Measurements from ENCODE around the gene LDB2.

GRCh38 chr4:16687845-16688244 is 210.6 kb downstream of the LDB2 start:
- TF ChIP-seq, protein P1, sequence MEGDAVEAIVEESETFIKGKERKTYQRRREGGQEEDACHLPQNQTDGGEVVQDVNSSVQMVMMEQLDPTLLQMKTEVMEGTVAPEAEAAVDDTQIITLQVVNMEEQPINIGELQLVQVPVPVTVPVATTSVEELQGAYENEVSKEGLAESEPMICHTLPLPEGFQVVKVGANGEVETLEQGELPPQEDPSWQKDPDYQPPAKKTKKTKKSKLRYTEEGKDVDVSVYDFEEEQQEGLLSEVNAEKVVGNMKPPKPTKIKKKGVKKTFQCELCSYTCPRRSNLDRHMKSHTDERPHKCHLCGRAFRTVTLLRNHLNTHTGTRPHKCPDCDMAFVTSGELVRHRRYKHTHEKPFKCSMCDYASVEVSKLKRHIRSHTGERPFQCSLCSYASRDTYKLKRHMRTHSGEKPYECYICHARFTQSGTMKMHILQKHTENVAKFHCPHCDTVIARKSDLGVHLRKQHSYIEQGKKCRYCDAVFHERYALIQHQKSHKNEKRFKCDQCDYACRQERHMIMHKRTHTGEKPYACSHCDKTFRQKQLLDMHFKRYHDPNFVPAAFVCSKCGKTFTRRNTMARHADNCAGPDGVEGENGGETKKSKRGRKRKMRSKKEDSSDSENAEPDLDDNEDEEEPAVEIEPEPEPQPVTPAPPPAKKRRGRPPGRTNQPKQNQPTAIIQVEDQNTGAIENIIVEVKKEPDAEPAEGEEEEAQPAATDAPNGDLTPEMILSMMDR (IDR thresholded peaks at IDR 0.05) = no peak
- no peak for TF ChIP-seq EZH2 (IDR thresholded peaks at IDR 0.05; ENCODE audit: borderline replicate concordance, insufficient read depth, low read depth, low read length, poor library complexity, severe bottlenecking)
